Calu3 (cell line): Measurements from ENCODE around the gene ULBP1. TPM values are rescaled to one million over a fixed set of nuclear protein-coding genes. Genes with fewer than 3 reads are reported as not detected.
"Not testable (repeated sequence)": the region's sequence is repeated elsewhere in the genome, so short reads cannot be mapped to it uniquely, and the experiment has no call there.

Experiments
- BruUV-seq: library from RNA; stranded (reverse); fragments of 400-500 nt; replicated peaks from 2 replicates; lab custom pipeline; 2021; lab: Mats Ljungman, UMichigan
- CTCF ChIA-PET: fragments of 300-600 bp; sonication (Branson Sonifier 250); formaldehyde crosslinking; loops from one replicate; lab custom pipeline; 2022; ENCODE audit warnings: antibody characterized with exemption; lab: Charles Lee
- DNase-seq: peaks from one replicate; pipeline ENCODE4 v3.0.0; 2022
- H3K27ac Mint-ChIP-seq: one replicate; pipeline ENCODE4 v1.8.0; 2022; ENCODE audit warnings: mixed read lengths; ENCODE audit not compliant: unreplicated experiment
- H3K27me3 Mint-ChIP-seq: one replicate; pipeline ENCODE4 v1.8.0; 2022; ENCODE audit warnings: mixed read lengths; ENCODE audit not compliant: unreplicated experiment
- H3K36me3 Mint-ChIP-seq: one replicate; pipeline ENCODE4 v1.8.0; 2022; ENCODE audit warnings: mild to moderate bottlenecking, moderate library complexity, mixed read lengths; ENCODE audit not compliant: insufficient read depth, unreplicated experiment
- H3K4me1 Mint-ChIP-seq: one replicate; pipeline ENCODE4 v1.8.0; 2022; ENCODE audit warnings: mild to moderate bottlenecking, low read depth, mixed read lengths; ENCODE audit not compliant: unreplicated experiment
- H3K4me3 Mint-ChIP-seq: one replicate; pipeline ENCODE4 v1.8.0; 2022; ENCODE audit warnings: mild to moderate bottlenecking, low read depth, moderate library complexity, mixed read lengths; ENCODE audit not compliant: unreplicated experiment
- H3K9me3 Mint-ChIP-seq: one replicate; pipeline ENCODE4 v1.8.0; 2022; ENCODE audit warnings: low read depth, mixed read lengths; ENCODE audit not compliant: unreplicated experiment
- CTCF ChIP-seq: fragments of 200-600 bp; IDR thresholded peaks from one replicate; pipeline ENCODE4 v1.8.0; 2022; ENCODE audit warnings: antibody characterized with exemption; ENCODE audit not compliant: unreplicated experiment
- intact Hi-C: fragments of 100-400 bp; cut with micrococcal nuclease; formaldehyde crosslinking; loops from one replicate; pipeline ENCODE4 v1.10.0; 2022; ENCODE audit not compliant: unreplicated experiment
- total RNA-seq: library from RNA; stranded (reverse); gene quantifications from 2 replicates; pipeline ENCODE4 v1.2.3, GENCODE V29; 2022

Gene ULBP1
- total RNA-seq, 1 experiment from 2014 or later, result 2.5 TPM

- no peak for TF ChIP-seq CTCF
- Mint-ChIP-seq H3K27me3 (peaks cover 29% of the 10 kb centered on the region), H3K36me3 (peaks cover 11% of the 10 kb centered on the region), H3K4me3 (peak overlapping the region; percentile 67), H3K27ac (no peak overlapping the region), H3K4me1 (peaks cover 7% of the 10 kb centered on the region), H3K9me3 (no peaks in the 10 kb centered on the region)
- CTCF ChIA-PET, result interaction anchor here (0.7 kb wide), 1 partner anchor 62 kb away, joined by 3 read pairs; no protein-coding TSS in a partner anchor
- no peak for DNase-seq
- intact Hi-C loops, result loop anchor here (5.0 to 10.0 kb wide), 3 partner anchors 61 to 381 kb away; partner anchors contain the start of genes LRP11 and PPIL4
- no TSS peak for BruUV-seq
Measured at GRCh38 chr6:149925253-149925973, 38.3 kb upstream of the ULBP1 start.

GRCh38 chr6:149925974-149926777 lies 37.6 kb upstream of the ULBP1 start:
- peaks cover 7% of the 10 kb centered on the region for H3K4me1 Mint-ChIP-seq
- CTCF ChIA-PET, result interaction anchor here (0.7 kb wide), 1 partner anchor 63 kb away, joined by 3 read pairs; no protein-coding TSS in a partner anchor
- no peak overlapping the region for H3K27ac Mint-ChIP-seq
- BruUV-seq, result no TSS peak
- H3K36me3 Mint-ChIP-seq, result peaks cover 11% of the 10 kb centered on the region
- TF ChIP-seq CTCF, result peak; percentile 66
- H3K4me3 Mint-ChIP-seq, result peak overlapping the region; percentile 67
- intact Hi-C loops, result loop anchor here (1.0 to 10.0 kb wide), 4 partner anchors 61 to 381 kb away; partner anchors contain the start of genes LRP11 and PPIL4
- peak; percentile 91 for DNase-seq
- peaks cover 35% of the 10 kb centered on the region for H3K27me3 Mint-ChIP-seq
- no peaks in the 10 kb centered on the region for H3K9me3 Mint-ChIP-seq

- Mint-ChIP-seq H3K27me3 (peaks cover 42% of the 10 kb centered on the region), H3K36me3 (peaks cover 11% of the 10 kb centered on the region)
- CTCF ChIA-PET, BruUV-seq, H3K4me1 Mint-ChIP-seq, H3K4me3 Mint-ChIP-seq, H3K27ac Mint-ChIP-seq, DNase-seq, H3K9me3 Mint-ChIP-seq: not testable (repeated sequence)
- intact Hi-C loops, result loop anchor here (5.0 to 10.0 kb wide), 3 partner anchors 62 to 382 kb away; partner anchors contain the start of genes LRP11 and PPIL4
Measured at GRCh38 chr6:149927025-149927424, 36.7 kb upstream of the ULBP1 start.

- Mint-ChIP-seq H3K27ac (no peak overlapping the region), H3K27me3 (peaks cover 66% of the 10 kb centered on the region), H3K4me3 (no peak overlapping the region), H3K36me3 (no peaks in the 10 kb centered on the region), H3K4me1 (no peaks in the 10 kb centered on the region), H3K9me3 (no peaks in the 10 kb centered on the region)
- CTCF ChIA-PET, result interaction anchor here (0.6 kb wide), 1 partner anchor 402 kb away, joined by 3 read pairs; no protein-coding TSS in a partner anchor
- BruUV-seq, result no TSS peak
- DNase-seq, result peak; percentile 22
- TF ChIP-seq CTCF, result peak; percentile 20
- intact Hi-C loops, result loop anchor here (5.0 to 10.0 kb wide), 3 partner anchors 65 to 385 kb away; partner anchors contain the start of genes LRP11 and PPIL4
Measured at GRCh38 chr6:149929422-149929821, 34.3 kb upstream of the ULBP1 start.
